Natural killer cell (primary cell): Measurements from ENCODE around the gene UGGT1. TPM values are rescaled to one million over a fixed set of nuclear protein-coding genes. Genes with fewer than 3 reads are reported as not detected.

Source experiments
- ATAC-seq, 3 donors: fragments of 150-1000 bp in 2 of 3; fragments of 200-7000 bp in 1 of 3; cut with Tn5 transposase; 1 replicate in 1 of 3; 2 replicates in 2 of 3; pipeline ENCODE4 v1.10.0; 2021; ENCODE audit warnings: mild to moderate bottlenecking in 2 of 3, moderate library complexity in 2 of 3
- DNase-seq, 2 donors: peaks; one replicate each; pipeline versions ENCODE4 v3.0.0 to v3.0.0-alpha.2; 2013 to 2021; ENCODE audit warnings: mixed read lengths in 1 of 2
- H3K27ac ChIP-seq: one replicate; pipeline ENCODE4 v1.5.1; 2013; ENCODE audit warnings: mild to moderate bottlenecking, low read length
- H3K27me3 ChIP-seq: one replicate; pipeline ENCODE4 v1.6.1; 2013; ENCODE audit warnings: low read length; ENCODE audit not compliant: control insufficient read depth, insufficient read depth
- H3K36me3 ChIP-seq: one replicate; pipeline ENCODE4 v1.6.1; 2013; ENCODE audit warnings: low read length; ENCODE audit not compliant: control insufficient read depth, insufficient read depth
- H3K4me1 ChIP-seq: one replicate; pipeline ENCODE4 v1.6.1; 2013; ENCODE audit warnings: low read length; ENCODE audit not compliant: control insufficient read depth, insufficient read depth
- H3K4me3 ChIP-seq: one replicate; pipeline ENCODE4 v1.5.1; 2013; ENCODE audit warnings: low read length
- H3K9me3 ChIP-seq: one replicate; pipeline ENCODE4 v1.6.1; 2013; ENCODE audit warnings: low read length; ENCODE audit not compliant: control insufficient read depth, insufficient read depth
- H3K27ac Mint-ChIP-seq, 2 donors: one replicate each; pipeline ENCODE4 v1.8.0; 2022; ENCODE audit warnings: mild to moderate bottlenecking in 2 of 2, mixed read lengths in 2 of 2, moderate library complexity in 1 of 2
- H3K27me3 Mint-ChIP-seq, 2 donors: one replicate each; pipeline ENCODE4 v1.8.0; 2022; ENCODE audit warnings: low read depth in 2 of 2, mixed read lengths in 2 of 2
- H3K36me3 Mint-ChIP-seq: one replicate; pipeline ENCODE4 v1.8.0; 2022; ENCODE audit warnings: mixed read lengths
- H3K4me1 Mint-ChIP-seq, 2 donors: one replicate each; pipeline ENCODE4 v1.8.0; 2022; ENCODE audit warnings: mixed read lengths in 2 of 2
- H3K4me3 Mint-ChIP-seq: one replicate; pipeline ENCODE4 v1.8.0; 2022; ENCODE audit warnings: mild to moderate bottlenecking, moderate library complexity, mixed read lengths
- H3K9me3 Mint-ChIP-seq, 2 donors: one replicate each; pipeline ENCODE4 v1.8.0; 2022; ENCODE audit warnings: mixed read lengths in 2 of 2
- WGBS: methylation state at CpG from one replicate; pipeline ENCODE4 v1.1.7; 2013; ENCODE audit warnings: missing lambda C conversion rate; ENCODE audit not compliant: insufficient coverage; 5-methylcytosine and 5-hydroxymethylcytosine counted together
- intact Hi-C: fragments of 100-400 bp; cut with micrococcal nuclease; formaldehyde crosslinking; loops from one replicate; pipeline ENCODE4 v1.14.2; 2022
- total RNA-seq, 4 donors: library from RNA; stranded (reverse); fragments of 120-200 nt in 1 of 4; gene quantifications; one replicate each; pipeline versions ENCODE4 v1.2.3 to v1.2.4, GENCODE V29; 2013 to 2022
- TF ChIP-seq, protein P1 (sequence below): fragments of 200-600 bp; IDR thresholded peaks from one replicate; pipeline ENCODE4 v1.8.0; 2022; ENCODE audit warnings: antibody characterized with exemption

Gene UGGT1
- total RNA-seq, 3 donors from 2014 or later (not counting 1 experiment from before 2014, with no cell fraction given), result 48.2 to 70.3 (median 60.7) TPM

DNA sequence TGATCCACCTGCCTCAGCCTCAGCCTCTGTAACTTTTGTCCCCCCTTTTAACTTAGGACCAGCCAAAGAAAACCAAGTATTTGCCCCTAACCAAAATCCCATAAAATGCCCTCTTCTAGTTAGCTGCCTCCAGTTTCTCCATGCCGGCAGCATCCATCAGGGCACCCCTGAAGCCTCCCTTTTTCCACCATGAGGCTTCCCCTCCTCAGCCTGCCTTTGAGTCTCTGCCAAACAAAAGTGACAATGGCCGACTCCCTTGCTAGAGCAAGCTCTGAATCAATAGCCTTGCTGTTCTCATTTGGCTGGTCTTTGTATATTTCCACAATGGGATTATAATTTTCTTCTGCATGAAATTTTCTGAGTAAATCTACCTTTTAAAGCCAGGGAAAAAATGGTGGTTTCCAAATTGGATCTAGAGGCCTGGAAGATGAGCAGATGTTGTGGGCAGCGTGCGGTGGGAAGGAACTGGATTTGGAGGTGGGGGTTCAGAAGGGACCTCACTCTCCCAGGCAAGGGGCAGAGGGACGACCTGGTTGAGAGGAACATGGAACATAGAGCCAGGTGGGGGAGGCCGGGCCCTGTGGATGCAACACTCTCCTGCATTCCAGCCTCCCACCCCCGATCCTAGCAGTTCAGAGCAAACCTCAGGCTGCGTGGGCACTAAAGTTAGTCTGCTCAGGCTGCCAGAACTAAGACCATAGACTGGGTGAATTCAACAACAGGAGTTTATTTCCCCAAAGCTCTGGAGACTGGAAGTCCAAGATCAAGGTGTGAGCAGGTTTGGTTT lies 147.1 kb downstream of the UGGT1 start:
- Histone ChIP-seq H3K27ac (no peak overlapping the region), H3K9me3 (no peaks in the 10 kb centered on the region), H3K27me3 (no peaks in the 10 kb centered on the region), H3K4me3 (no peak overlapping the region), H3K4me1 (peaks cover 5% of the 10 kb centered on the region), H3K36me3 (no peaks in the 10 kb centered on the region)
- Mint-ChIP-seq H3K27ac (no peak overlapping the region), H3K9me3 (no peaks in the 10 kb centered on the region), H3K4me1 (no peaks in the 10 kb centered on the region), H3K27me3 (peaks cover 0 to 3% of the 10 kb centered on the region in 2 donors), H3K36me3 (no peaks in the 10 kb centered on the region), H3K4me3 (no peak overlapping the region)
- TF ChIP-seq, protein P1, sequence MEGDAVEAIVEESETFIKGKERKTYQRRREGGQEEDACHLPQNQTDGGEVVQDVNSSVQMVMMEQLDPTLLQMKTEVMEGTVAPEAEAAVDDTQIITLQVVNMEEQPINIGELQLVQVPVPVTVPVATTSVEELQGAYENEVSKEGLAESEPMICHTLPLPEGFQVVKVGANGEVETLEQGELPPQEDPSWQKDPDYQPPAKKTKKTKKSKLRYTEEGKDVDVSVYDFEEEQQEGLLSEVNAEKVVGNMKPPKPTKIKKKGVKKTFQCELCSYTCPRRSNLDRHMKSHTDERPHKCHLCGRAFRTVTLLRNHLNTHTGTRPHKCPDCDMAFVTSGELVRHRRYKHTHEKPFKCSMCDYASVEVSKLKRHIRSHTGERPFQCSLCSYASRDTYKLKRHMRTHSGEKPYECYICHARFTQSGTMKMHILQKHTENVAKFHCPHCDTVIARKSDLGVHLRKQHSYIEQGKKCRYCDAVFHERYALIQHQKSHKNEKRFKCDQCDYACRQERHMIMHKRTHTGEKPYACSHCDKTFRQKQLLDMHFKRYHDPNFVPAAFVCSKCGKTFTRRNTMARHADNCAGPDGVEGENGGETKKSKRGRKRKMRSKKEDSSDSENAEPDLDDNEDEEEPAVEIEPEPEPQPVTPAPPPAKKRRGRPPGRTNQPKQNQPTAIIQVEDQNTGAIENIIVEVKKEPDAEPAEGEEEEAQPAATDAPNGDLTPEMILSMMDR, result no peak
- DNase-seq (no peak), ATAC-seq (no peak)
- intact Hi-C loops, result no loop called here
- 88% methylated on average over 8 of the region's 8 CpGs for WGBS

DNA sequence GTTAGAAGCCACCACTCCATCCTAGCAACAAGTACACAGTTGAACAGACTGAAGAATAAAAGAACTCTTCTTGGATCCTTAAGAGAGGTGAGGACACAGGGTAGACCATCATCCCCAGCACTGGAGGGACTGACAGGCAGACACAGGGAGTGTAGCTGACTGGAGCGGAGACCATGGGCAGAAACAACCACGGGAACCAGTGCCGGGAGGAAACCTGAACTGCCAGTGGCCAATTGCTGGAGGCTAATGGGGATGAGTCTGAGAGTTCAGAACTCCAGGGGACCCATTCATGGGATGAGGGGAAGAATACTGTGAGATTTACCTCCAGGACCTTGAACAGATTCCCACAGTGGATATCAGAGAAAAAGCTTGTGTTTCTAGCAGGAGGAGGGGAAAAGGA lies 150.9 kb downstream of the UGGT1 start:
- Mint-ChIP-seq H3K9me3 (no peaks in the 10 kb centered on the region), H3K27ac (no peak overlapping the region), H3K36me3 (no peaks in the 10 kb centered on the region), H3K4me1 (no peaks in the 10 kb centered on the region), H3K4me3 (no peak overlapping the region), H3K27me3 (peaks cover 0 to 3% of the 10 kb centered on the region in 2 donors)
- Histone ChIP-seq H3K4me1 (no peaks in the 10 kb centered on the region), H3K36me3 (no peaks in the 10 kb centered on the region), H3K27ac (no peak overlapping the region), H3K27me3 (no peaks in the 10 kb centered on the region), H3K4me3 (no peak overlapping the region), H3K9me3 (no peaks in the 10 kb centered on the region)
- ATAC-seq, result no peak
- TF ChIP-seq, protein P1, result no peak
- no peak for DNase-seq
- 97% methylated on average over 3 of the region's 3 CpGs for WGBS
- intact Hi-C loops, result no loop called here

Other genes starting within 250 kb of the UGGT1 start
- gene POLR2D, start 233.0 kb upstream of the UGGT1 start, total RNA-seq, result 10 to 100 TPM; 25.4 to 30.7 (median 29.8) TPM
- 10 to 100 TPM; 12.0 to 17.3 (median 13.6) TPM for gene AMMECR1L, start 205.2 kb upstream of the UGGT1 start, total RNA-seq
- gene SAP130, start 63.1 kb upstream of the UGGT1 start, total RNA-seq, result 10 to 100 TPM; 33.6 to 43.7 (median 36.2) TPM
- 10 to 100 TPM; 18.9 to 35.9 (median 28.8) TPM for gene HS6ST1, start 227.7 kb downstream of the UGGT1 start, total RNA-seq